A549 (cell line): ENCODE results near the gene SMG9. TPM values are rescaled to one million over a fixed set of nuclear protein-coding genes. Genes with fewer than 3 reads are reported as not detected.

Experiments used
- ATAC-seq, 2 experiments: fragments of 200-7000 bp in 1 of 2; fragments of >200 bp in 1 of 2; cut with Nextera tagmentation in 1 of 2; cut with Tn5 transposase in 1 of 2; 3 replicates each; pipeline versions ENCODE4 v1.8.0 to v1.9.1; 2018 to 2020; ENCODE audit warnings: mild to moderate bottlenecking in 1 of 2, moderate library complexity in 1 of 2
- CTCF ChIA-PET: fragments of 300-600 bp; sonication (Branson Sonifier 250); formaldehyde crosslinking; extraction: SDS; loops from one replicate; lab custom pipeline; 2021; ENCODE audit warnings: antibody characterized with exemption, inconsistent platforms; lab: Yijun Ruan, JAX
- POLR2A ChIA-PET: fragments of 350-600 bp; formaldehyde crosslinking; extraction: SDS; loops from one replicate; lab custom pipeline; 2021; ENCODE audit warnings: antibody characterized with exemption, inconsistent platforms; lab: Yijun Ruan, JAX
- DNase-seq, 2 experiments: peaks; one replicate each; pipeline versions ENCODE4 v3.0.0 to v3.0.0-alpha.2; 2011 to 2016; ENCODE audit warnings: low read depth in 1 of 2, low spot score in 1 of 2
- FAIRE-seq: peaks from 2 replicates; lab custom pipeline; 2011; peaks lifted over from hg19 to GRCh38; lab: Jason Lieb, UNC
- H3K27ac ChIP-seq, 2 experiments: fragments of >200 bp; sonication (Bioruptor Twin); formaldehyde crosslinking; 3 replicates each; pipeline ENCODE4 v1.5.1; 2016 to 2017
- H3K4me1 ChIP-seq: fragments of >200 bp; sonication (Bioruptor Twin); formaldehyde crosslinking; 3 replicates; pipeline ENCODE4 v1.6.1; 2016
- H3K4me2 ChIP-seq: fragments of >200 bp; sonication (Bioruptor Twin); formaldehyde crosslinking; 3 replicates; pipeline ENCODE4 v1.6.1; 2016
- H3K4me3 ChIP-seq: fragments of >200 bp; sonication (Bioruptor Twin); formaldehyde crosslinking; 3 replicates; pipeline ENCODE4 v1.5.1; 2016
- H3K9me3 ChIP-seq: fragments of >200 bp; sonication (Bioruptor Twin); formaldehyde crosslinking; 3 replicates; pipeline ENCODE4 v1.6.1; 2016
- ATOH8 ChIP-seq: fragments of 250-450 bp; sonication (Bioruptor Pico); IDR thresholded peaks from 2 replicates; pipeline ENCODE4 v1.5.0; 2020; ENCODE audit warnings: low read depth, mild to moderate bottlenecking, moderate library complexity
- BCL3 ChIP-seq: fragments of >200 bp; sonication (Bioruptor Twin); formaldehyde crosslinking; IDR thresholded peaks from 3 replicates; pipeline ENCODE4 v1.6.1; 2016
- CEBPB ChIP-seq, 2 experiments: fragments of >200 bp in 1 of 2; sonication (Bioruptor Twin) in 1 of 2; formaldehyde crosslinking in 1 of 2; IDR thresholded peaks; 2 replicates each; pipeline ENCODE4 v1.6.1; 2012 to 2016
- E2F6 ChIP-seq: IDR thresholded peaks from 2 replicates; pipeline ENCODE4 v1.6.1; 2012; ENCODE audit warnings: low read depth, borderline replicate concordance
- ELK1 ChIP-seq: fragments of 150-350 bp; IDR thresholded peaks from 2 replicates; pipeline ENCODE4 v1.6.1; 2014; ENCODE audit warnings: low read depth, mild to moderate bottlenecking, low read length
- ESRRA ChIP-seq: fragments of 150-350 bp; IDR thresholded peaks from 2 replicates; pipeline ENCODE4 v1.6.1; 2014; ENCODE audit warnings: mild to moderate bottlenecking, low read length, borderline replicate concordance
- FOSB ChIP-seq: fragments of 250-450 bp; sonication (Bioruptor Pico); IDR thresholded peaks from 2 replicates; pipeline ENCODE4 v1.5.0; 2020; ENCODE audit warnings: mild to moderate bottlenecking, moderate library complexity
- FOXS1 ChIP-seq: fragments of 250-450 bp; sonication (Bioruptor Pico); IDR thresholded peaks from 2 replicates; pipeline ENCODE4 v1.5.0; 2020; ENCODE audit warnings: mild to moderate bottlenecking, moderate library complexity
- HDAC2 ChIP-seq: fragments of 200-600 bp; sonication (generic); IDR thresholded peaks from 2 replicates; pipeline ENCODE4 v1.6.1; 2016
- HOXB5 ChIP-seq: fragments of 250-450 bp; sonication (Bioruptor Pico); IDR thresholded peaks from 2 replicates; pipeline ENCODE4 v1.5.0; 2020; ENCODE audit warnings: mild to moderate bottlenecking, moderate library complexity
- JUN ChIP-seq, 2 experiments: fragments of >200 bp; sonication (Bioruptor Twin); formaldehyde crosslinking; IDR thresholded peaks; 2 replicates in 1 of 2; 3 replicates in 1 of 2; pipeline ENCODE4 v1.6.1; 2016 to 2017
- MAZ ChIP-seq: fragments of 150-350 bp; IDR thresholded peaks from 2 replicates; pipeline ENCODE4 v1.6.1; 2014; ENCODE audit warnings: antibody characterized with exemption, low read depth, low read length, borderline replicate concordance
- MYC ChIP-seq: IDR thresholded peaks from 2 replicates; pipeline ENCODE4 v1.6.1; 2012; ENCODE audit warnings: mild to moderate bottlenecking, inconsistent platforms, low read length, improper control_type of control experiment, borderline replicate concordance
- NPAS2 ChIP-seq: fragments of 250-450 bp; sonication (Bioruptor Pico); IDR thresholded peaks from 2 replicates; pipeline ENCODE4 v1.8.0; 2022; ENCODE audit warnings: mild to moderate bottlenecking, moderate library complexity, borderline replicate concordance
- POLR2AphosphoS2 ChIP-seq: conservative IDR thresholded peaks from 2 replicates; pipeline ENCODE4 v1.6.1; 2012; ENCODE audit warnings: low read length, improper control_type of control experiment, inconsistent platforms
- RAD21 ChIP-seq, 2 experiments: fragments of >200 bp in 1 of 2; sonication (Bioruptor Twin) in 1 of 2; formaldehyde crosslinking in 1 of 2; IDR thresholded peaks in 1 of 2; conservative IDR thresholded peaks in 1 of 2; 2 replicates in 1 of 2; 3 replicates in 1 of 2; pipeline ENCODE4 v1.6.1; 2012 to 2018; ENCODE audit warnings: inconsistent platforms in 1 of 2
- RCOR1 ChIP-seq: fragments of 150-350 bp; IDR thresholded peaks from 2 replicates; pipeline ENCODE4 v1.6.1; 2014; ENCODE audit warnings: antibody characterized with exemption, low read length, low read depth
- REST ChIP-seq: fragments of 200-600 bp; sonication (generic); IDR thresholded peaks from 2 replicates; pipeline ENCODE4 v1.6.1; 2016; ENCODE audit warnings: antibody characterized with exemption, mild to moderate bottlenecking, moderate library complexity
- TFCP2L1 ChIP-seq: fragments of 250-450 bp; sonication (Bioruptor Pico); IDR thresholded peaks from 2 replicates; pipeline ENCODE4 v1.5.0; 2021; ENCODE audit warnings: mild to moderate bottlenecking
- USF2 ChIP-seq: fragments of 450-650 bp; IDR thresholded peaks from 2 replicates; pipeline ENCODE4 v1.6.1; 2014; ENCODE audit warnings: antibody characterized with exemption
- ZC3H11A ChIP-seq: fragments of 450-650 bp; IDR thresholded peaks from 2 replicates; pipeline ENCODE4 v1.6.1; 2014; ENCODE audit warnings: antibody characterized with exemption, mild to moderate bottlenecking
- WGBS: methylation state at CpG from one replicate; pipeline ENCODE4 v1.1.6; 2017; ENCODE audit errors: missing lambda C conversion rate; 5-methylcytosine and 5-hydroxymethylcytosine counted together
- polyA plus RNA-seq, 4 experiments: library from polyadenylated mRNA; depleted of rRNA in 3 of 4; stranded (reverse); fragments of >200 nt; fragmentation: RNase III in 1 of 4; extraction: RNeasy Plus Mini Kit Qiagen cat#74134 plus additional on column Dnase treatment in 1 of 4; gene quantifications; 2 replicates in 3 of 4; 3 replicates in 1 of 4; pipeline ENCODE4 v1.2.3, GENCODE V29; 2011 to 2017

Gene SMG9
- polyA plus RNA-seq, 2 of the 4 experiments (the other 2 are of a cell fraction), result 14.2 to 44.2 TPM

GRCh38 chr19:43797556-43797955 lies 42.8 kb upstream of the SMG9 start:
- Histone ChIP-seq H3K9me3 (peaks cover 9% of the 10 kb centered on the region), H3K4me1 (0 out of 3 replicates have a peak, but pooled peaks cover 4% of the 10 kb centered on the region)
- FAIRE-seq (no peak), DNase-seq (no peak), ATAC-seq (peak in 1 of 2 experiments; percentile 31; a peak in 2 of 6 replicates)
- TF ChIP-seq POLR2AphosphoS2 (no peak), RCOR1 (no peak), FOXS1 (CRISPR knock-in tag) (no peak), HOXB5 (CRISPR knock-in tag) (no peak), BCL3 (no peak), REST (no peak), CEBPB (IDR thresholded peaks at IDR 0.05) (no peak), ATOH8 (CRISPR knock-in tag) (no peak), FOSB (no peak), ESRRA (no peak), MAZ (no peak)
- TF ChIP-seq, all 56 proteins: peak for 0
- Histone ChIP-seq H3K4me2 (no peak overlapping the region), H3K4me3 (no peak overlapping the region), H3K27ac (no peak overlapping the region)
- ChIA-PET CTCF (interaction anchor here (1.3 to 24.0 kb wide), 4 partner anchors 12 to 52 kb away, joined by 3 to 565 read pairs (median 8); partner anchors contain the start of gene SMG9), POLR2A (no interaction called here)
- 75% methylated on average over 6 of the region's 7 CpGs for WGBS

GRCh38 chr19:43797118-43797517 lies 42.4 kb upstream of the SMG9 start:
- H3K27ac ChIP-seq, result no peak overlapping the region
- peaks cover 9% of the 10 kb centered on the region for H3K9me3 ChIP-seq
- ChIA-PET POLR2A (no interaction called here), CTCF (interaction anchor here (0.6 to 24.0 kb wide), 7 partner anchors 12 to 323 kb away, joined by 3 to 565 read pairs (median 4); partner anchors contain the start of gene SMG9)
- H3K4me2 ChIP-seq, result no peak overlapping the region
- TF ChIP-seq ZC3H11A (no peak), RAD21 (conservative IDR thresholded peaks at IDR 0.05 in 1 of 2, IDR thresholded peaks at IDR 0.05 in 1 of 2) (no peak), USF2 (no peak), MYC (no peak), ELK1 (no peak), E2F6 (no peak), NPAS2 (no peak), JUN (IDR thresholded peaks at IDR 0.05) (no peak), ATOH8 (CRISPR knock-in tag) (no peak), HDAC2 (no peak), REST (no peak), TFCP2L1 (CRISPR knock-in tag) (no peak), FOXS1 (CRISPR knock-in tag) (no peak)
- DNase-seq (no peak), FAIRE-seq (no peak), ATAC-seq (no peak)
- WGBS, result 34% methylated on average over 6 of the region's 6 CpGs
- 0 out of 3 replicates have a peak, but pooled peaks cover 4% of the 10 kb centered on the region for H3K4me1 ChIP-seq
- H3K4me3 ChIP-seq, result no peak overlapping the region
